Right lobe of liver (tissue), 4 donors: ENCODE measurements around the gene ERICH3.

Source experiments
- CTCF ChIP-seq, 4 donors: fragments of 200-600 bp in 3 of 4; fragments of 450-650 bp in 1 of 4; IDR thresholded peaks; one replicate each; pipeline versions ENCODE4 v1.5.1 to v1.8.0; 2016 to 2022; ENCODE audit warnings: antibody characterized with exemption in 4 of 4, mild to moderate bottlenecking in 2 of 4
- POLR2A ChIP-seq: fragments of 450-650 bp; IDR thresholded peaks from one replicate; pipeline ENCODE4 v1.6.1; 2017; ENCODE audit warnings: antibody characterized with exemption, mild to moderate bottlenecking
- donor health status: DM: no; HTN: no; CAD: no.
- donor health status: DM: no; HTN: no; CAD: no.
- donor health status: DM: no; HTN: yes; CAD: no.

GRCh38 chr1:74591949-74592348 lies 81.6 kb downstream of the ERICH3 start:
- TF ChIP-seq CTCF (IDR thresholded peaks at IDR 0.05) (no peak), POLR2A (no peak)
